GM03348 (cell line): Measurements from ENCODE around the gene RIN1.

Experiments used
- DNase-seq: peaks from one replicate; pipeline ENCODE4 v3.0.0; 2012; ENCODE audit warnings: low spot score

RIN1 gene

DNA sequence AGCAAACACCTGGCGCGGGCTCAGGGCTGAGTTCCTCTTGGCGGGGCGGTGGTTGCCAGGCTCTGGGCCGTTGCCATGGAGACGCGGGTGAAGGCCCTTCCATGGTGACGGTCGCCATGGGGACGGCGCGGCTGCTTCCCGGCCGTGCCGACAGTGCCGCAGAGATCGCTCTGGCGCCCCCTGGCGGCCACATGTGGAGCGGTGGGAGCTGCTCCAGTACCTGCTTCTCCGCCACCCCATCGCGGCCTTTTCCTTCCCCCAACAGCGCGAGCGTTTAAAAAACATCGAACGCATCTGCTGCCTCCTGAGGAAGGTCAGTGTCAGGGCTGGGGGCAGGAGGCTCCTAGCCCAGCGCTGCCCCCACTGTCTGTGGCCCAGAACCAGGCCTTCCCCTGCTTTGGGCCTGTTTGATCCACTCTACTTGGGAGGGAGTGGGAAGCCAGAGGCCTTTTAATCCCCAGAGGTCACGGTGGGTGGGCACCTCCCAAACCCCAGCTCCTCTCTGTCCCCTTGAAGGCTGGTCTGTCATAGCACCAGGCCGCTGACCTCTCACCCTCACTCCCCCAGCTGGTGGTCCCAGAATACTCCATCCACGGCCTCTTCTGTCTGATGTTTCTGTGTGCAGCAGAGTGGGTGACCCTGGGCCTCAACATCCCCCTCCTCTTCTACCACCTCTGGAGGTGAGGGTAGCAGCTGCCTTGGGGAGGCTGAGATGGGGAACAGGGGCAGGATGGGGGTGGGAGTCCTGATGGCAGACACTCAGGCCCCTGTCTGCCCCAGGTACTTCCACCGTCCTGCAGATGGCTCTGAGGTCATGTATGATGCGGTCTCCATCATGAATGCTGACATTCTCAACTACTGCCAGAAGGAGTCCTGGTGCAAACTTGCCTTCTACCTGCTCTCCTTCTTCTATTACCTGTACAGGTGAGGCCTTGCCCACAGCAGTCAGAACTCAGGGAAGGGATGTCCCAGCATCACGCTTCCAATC, 53.5 kb downstream of the RIN1 start:
- peak; percentile 95 for DNase-seq
